OCI-LY1 (cell line): ENCODE results near the gene SAAL1.

Experiments used
- H2AFZ ChIP-seq: fragments of 200-600 bp; sonication (generic), shearing (Covaris generic); 2 replicates; pipeline ENCODE4 v1.6.0; 2014; ENCODE audit warnings: antibody characterized with exemption, mild to moderate bottlenecking, low read length
- H3F3A ChIP-seq: fragments of 200-600 bp; sonication (generic), shearing (Covaris generic); 2 replicates; pipeline ENCODE4 v1.6.0; 2014; ENCODE audit warnings: mild to moderate bottlenecking, antibody characterized with exemption, low read length, moderate library complexity; ENCODE audit not compliant: insufficient read depth
- H3K27ac ChIP-seq: fragments of 200-600 bp; sonication (generic); 2 replicates; pipeline ENCODE4 v1.5.1; 2014; ENCODE audit warnings: low read length, mixed run types, mild to moderate bottlenecking, low read depth; ENCODE audit not compliant: poor library complexity, severe bottlenecking
- H3K27me3 ChIP-seq: fragments of 200-600 bp; sonication (generic); 2 replicates; pipeline ENCODE4 v1.6.0; 2014; ENCODE audit warnings: antibody characterized with exemption, mild to moderate bottlenecking, low read length, moderate library complexity; ENCODE audit not compliant: insufficient read depth
- H3K36me3 ChIP-seq: fragments of 200-600 bp; sonication (generic); 2 replicates; pipeline ENCODE4 v1.6.1; 2014; ENCODE audit warnings: mild to moderate bottlenecking, antibody characterized with exemption, low read length, moderate library complexity, mixed read lengths; ENCODE audit not compliant: insufficient read depth
- H3K4me1 ChIP-seq: fragments of 200-600 bp; sonication (generic); 2 replicates; pipeline ENCODE4 v1.5.1; 2014; ENCODE audit warnings: mild to moderate bottlenecking, low read length, moderate library complexity; ENCODE audit not compliant: insufficient read depth, severe bottlenecking
- H3K4me2 ChIP-seq: fragments of 200-600 bp; sonication (generic), shearing (Covaris generic); 2 replicates; pipeline ENCODE4 v1.6.1; 2014; ENCODE audit warnings: low read length
- H3K4me3 ChIP-seq: fragments of 200-600 bp; sonication (generic); 2 replicates; pipeline ENCODE4 v1.5.1; 2014; ENCODE audit warnings: low read length, low read depth, mild to moderate bottlenecking, mixed read lengths; ENCODE audit not compliant: poor library complexity, severe bottlenecking
- H3K79me2 ChIP-seq: fragments of 200-600 bp; shearing (Covaris generic); 2 replicates; pipeline ENCODE4 v1.6.1; 2016; ENCODE audit warnings: mixed run types, low read length, mixed read lengths; ENCODE audit not compliant: insufficient read depth
- H3K9ac ChIP-seq: fragments of 200-600 bp; sonication (generic), shearing (Covaris generic); 2 replicates; pipeline ENCODE4 v1.6.1; 2014; ENCODE audit warnings: mild to moderate bottlenecking, low read length, mixed read lengths
- H3K9me2 ChIP-seq: fragments of 200-600 bp; sonication (generic), shearing (Covaris generic); 2 replicates; pipeline ENCODE4 v1.6.1; 2014; ENCODE audit warnings: low read depth, mild to moderate bottlenecking, low read length, mixed read lengths
- H3K9me3 ChIP-seq: fragments of 200-600 bp; shearing (Covaris generic); 2 replicates; pipeline ENCODE4 v1.6.1; 2014; ENCODE audit warnings: low read length, mixed read lengths
- H4K20me1 ChIP-seq: fragments of 200-600 bp; sonication (generic), shearing (Covaris generic); 2 replicates; pipeline ENCODE4 v1.6.0; 2016; ENCODE audit warnings: mild to moderate bottlenecking, low read length; ENCODE audit not compliant: insufficient read depth
- EZH2 ChIP-seq: fragments of 200-600 bp; sonication (generic), shearing (Covaris generic); IDR thresholded peaks from 2 replicates; pipeline ENCODE4 v1.8.0; 2017; ENCODE audit warnings: borderline replicate concordance, mixed run types, mild to moderate bottlenecking, antibody characterized with exemption, low read length, moderate library complexity, mixed read lengths
- TF ChIP-seq, protein P1 (sequence below): fragments of 200-600 bp; sonication (generic), shearing (Covaris generic); IDR thresholded peaks from 2 replicates; pipeline ENCODE4 v1.5.1; 2017; ENCODE audit warnings: mild to moderate bottlenecking, antibody characterized with exemption, low read length, moderate library complexity, mixed read lengths

The SAAL1 gene

GRCh38 chr11:18088366-18088765, 17.5 kb downstream of the SAAL1 start:
- H3K27ac ChIP-seq: no peak overlapping the region
- H3K36me3 ChIP-seq: peaks cover 97% of the 10 kb centered on the region
- H3K4me1 ChIP-seq: no peaks in the 10 kb centered on the region
- H3K9ac ChIP-seq: no peak overlapping the region
- H3F3A ChIP-seq: no peaks in the 10 kb centered on the region
- H3K27me3 ChIP-seq: no peaks in the 10 kb centered on the region
- no peak for TF ChIP-seq EZH2
- TF ChIP-seq, protein P1, sequence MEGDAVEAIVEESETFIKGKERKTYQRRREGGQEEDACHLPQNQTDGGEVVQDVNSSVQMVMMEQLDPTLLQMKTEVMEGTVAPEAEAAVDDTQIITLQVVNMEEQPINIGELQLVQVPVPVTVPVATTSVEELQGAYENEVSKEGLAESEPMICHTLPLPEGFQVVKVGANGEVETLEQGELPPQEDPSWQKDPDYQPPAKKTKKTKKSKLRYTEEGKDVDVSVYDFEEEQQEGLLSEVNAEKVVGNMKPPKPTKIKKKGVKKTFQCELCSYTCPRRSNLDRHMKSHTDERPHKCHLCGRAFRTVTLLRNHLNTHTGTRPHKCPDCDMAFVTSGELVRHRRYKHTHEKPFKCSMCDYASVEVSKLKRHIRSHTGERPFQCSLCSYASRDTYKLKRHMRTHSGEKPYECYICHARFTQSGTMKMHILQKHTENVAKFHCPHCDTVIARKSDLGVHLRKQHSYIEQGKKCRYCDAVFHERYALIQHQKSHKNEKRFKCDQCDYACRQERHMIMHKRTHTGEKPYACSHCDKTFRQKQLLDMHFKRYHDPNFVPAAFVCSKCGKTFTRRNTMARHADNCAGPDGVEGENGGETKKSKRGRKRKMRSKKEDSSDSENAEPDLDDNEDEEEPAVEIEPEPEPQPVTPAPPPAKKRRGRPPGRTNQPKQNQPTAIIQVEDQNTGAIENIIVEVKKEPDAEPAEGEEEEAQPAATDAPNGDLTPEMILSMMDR: no peak
- no peak overlapping the region for H3K4me2 ChIP-seq
- H4K20me1 ChIP-seq: no peaks in the 10 kb centered on the region
- no peak overlapping the region for H3K4me3 ChIP-seq
- no peaks in the 10 kb centered on the region for H3K9me2 ChIP-seq
- H3K9me3 ChIP-seq: no peaks in the 10 kb centered on the region
- H3K79me2 ChIP-seq: no peaks in the 10 kb centered on the region
- no peak overlapping the region for H2AFZ ChIP-seq

DNA sequence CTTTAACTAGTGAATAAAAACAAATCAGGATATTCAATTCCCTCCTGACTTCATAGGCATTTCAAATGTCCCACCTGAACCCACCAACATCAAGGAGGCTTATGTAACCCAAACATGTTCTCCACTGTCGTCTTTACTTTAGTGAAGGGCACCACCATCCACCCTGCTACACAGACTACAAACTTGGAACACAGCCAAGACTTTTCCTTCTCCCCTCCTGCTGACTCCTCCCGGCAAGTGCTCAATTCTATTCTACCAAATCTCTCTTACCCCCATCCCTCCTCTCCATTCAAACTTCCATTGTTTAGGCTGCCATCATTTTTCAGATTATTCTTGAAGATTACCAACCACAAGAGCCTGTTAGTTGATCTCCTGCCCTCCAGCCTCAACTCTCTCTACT, 24.3 kb downstream of the SAAL1 start:
- no peaks in the 10 kb centered on the region for H3K27me3 ChIP-seq
- H3K9me2 ChIP-seq: no peaks in the 10 kb centered on the region
- H3F3A ChIP-seq: no peaks in the 10 kb centered on the region
- H3K4me2 ChIP-seq: no peak overlapping the region
- no peaks in the 10 kb centered on the region for H3K79me2 ChIP-seq
- no peaks in the 10 kb centered on the region for H4K20me1 ChIP-seq
- H2AFZ ChIP-seq: no peak overlapping the region
- H3K36me3 ChIP-seq: peaks cover 77% of the 10 kb centered on the region
- no peak overlapping the region for H3K4me3 ChIP-seq
- TF ChIP-seq EZH2: no peak
- TF ChIP-seq, protein P1: no peak
- no peaks in the 10 kb centered on the region for H3K4me1 ChIP-seq
- no peaks in the 10 kb centered on the region for H3K9me3 ChIP-seq
- no peak overlapping the region for H3K9ac ChIP-seq
- no peak overlapping the region for H3K27ac ChIP-seq

DNA sequence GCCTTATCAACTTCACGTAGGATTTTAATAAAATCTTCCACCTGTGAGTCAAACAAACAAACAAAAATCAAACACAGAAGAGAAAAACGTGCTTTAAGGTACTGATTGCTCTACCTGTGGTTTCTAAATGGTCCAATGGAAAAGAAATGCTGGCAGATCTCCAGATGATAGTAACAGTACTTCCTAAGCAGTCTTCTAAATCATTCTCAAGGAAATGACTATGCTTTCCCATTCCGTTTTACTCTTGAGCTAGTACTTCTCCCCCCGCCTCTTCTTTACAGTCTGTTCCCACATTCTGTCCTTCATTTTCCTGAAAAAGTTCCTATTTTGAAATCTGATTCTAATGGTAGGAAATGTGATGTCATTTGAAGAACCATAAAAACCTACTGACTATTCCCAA, 25.4 kb downstream of the SAAL1 start:
- no peak overlapping the region for H3K27ac ChIP-seq
- H3K9ac ChIP-seq: no peak overlapping the region
- no peaks in the 10 kb centered on the region for H3K27me3 ChIP-seq
- H2AFZ ChIP-seq: no peak overlapping the region
- H3K36me3 ChIP-seq: peaks cover 66% of the 10 kb centered on the region
- H4K20me1 ChIP-seq: no peaks in the 10 kb centered on the region
- no peak for TF ChIP-seq EZH2
- TF ChIP-seq, protein P1: no peak
- H3K4me1 ChIP-seq: no peaks in the 10 kb centered on the region
- no peaks in the 10 kb centered on the region for H3K9me2 ChIP-seq
- H3K9me3 ChIP-seq: no peaks in the 10 kb centered on the region
- H3K4me3 ChIP-seq: no peak overlapping the region
- no peaks in the 10 kb centered on the region for H3K79me2 ChIP-seq
- no peaks in the 10 kb centered on the region for H3F3A ChIP-seq
- no peak overlapping the region for H3K4me2 ChIP-seq
